SU-DHL-6 (cell line): ENCODE measurements around the gene HBE1.

Experiments used
- H2AFZ ChIP-seq: fragments of 200-600 bp; sonication (generic); 2 replicates; pipeline ENCODE4 v1.6.1; 2014; ENCODE audit warnings: low read depth, mild to moderate bottlenecking, moderate library complexity, mixed read lengths, antibody characterized with exemption, low read length; ENCODE audit not compliant: severe bottlenecking
- H3F3A ChIP-seq: fragments of 200-600 bp; shearing (Covaris generic); 2 replicates; pipeline ENCODE4 v1.6.0; 2016; ENCODE audit warnings: antibody characterized with exemption, mild to moderate bottlenecking; ENCODE audit not compliant: insufficient read depth
- H3K27ac ChIP-seq: fragments of 200-600 bp; sonication (generic); 2 replicates; pipeline ENCODE4 v1.5.1; 2016; ENCODE audit warnings: low read depth, mild to moderate bottlenecking, low read length, moderate library complexity, mixed read lengths
- H3K27me3 ChIP-seq: fragments of 200-600 bp; sonication (generic), shearing (Covaris generic); 2 replicates; pipeline ENCODE4 v1.6.0; 2014; ENCODE audit warnings: mild to moderate bottlenecking, low read length
- H3K36me3 ChIP-seq: fragments of 200-600 bp; sonication (generic); 2 replicates; pipeline ENCODE4 v1.6.1; 2014; ENCODE audit warnings: mild to moderate bottlenecking, low read length, mixed read lengths
- H3K4me2 ChIP-seq: fragments of 300-600, 200-600 bp; shearing (Covaris generic), sonication (generic); 2 replicates; pipeline ENCODE4 v1.6.0; 2014; ENCODE audit warnings: low read length, low read depth, mild to moderate bottlenecking; ENCODE audit not compliant: poor library complexity, severe bottlenecking
- H3K4me3 ChIP-seq: fragments of 200-600 bp; sonication (generic); 2 replicates; pipeline ENCODE4 v1.5.1; 2014; ENCODE audit warnings: antibody characterized with exemption, low read length, mild to moderate bottlenecking, mixed read lengths; ENCODE audit not compliant: insufficient read depth, poor library complexity, severe bottlenecking
- H3K79me2 ChIP-seq: fragments of 200-600 bp; sonication (generic); 2 replicates; pipeline ENCODE4 v1.6.1; 2014; ENCODE audit warnings: mild to moderate bottlenecking, low read length, moderate library complexity; ENCODE audit not compliant: insufficient read depth
- H3K9ac ChIP-seq: fragments of 200-600 bp; sonication (generic); 2 replicates; pipeline ENCODE4 v1.7.0; 2014; ENCODE audit warnings: mild to moderate bottlenecking, low read length
- H3K9me2 ChIP-seq: fragments of 200-600 bp; sonication (generic); replicated peaks from 2 replicates; pipeline ENCODE4 v1.6.1; 2014; ENCODE audit warnings: low read length; ENCODE audit not compliant: insufficient read depth
- H3K9me3 ChIP-seq: fragments of 200-600 bp; sonication (generic); 2 replicates; pipeline ENCODE4 v1.6.1; 2014; ENCODE audit warnings: low read length, mixed read lengths; ENCODE audit not compliant: insufficient read depth
- H4K20me1 ChIP-seq: fragments of 200-600 bp; sonication (generic); 2 replicates; pipeline ENCODE4 v1.6.1; 2014; ENCODE audit warnings: low read depth, mild to moderate bottlenecking, antibody characterized with exemption, low read length, moderate library complexity, mixed read lengths
- EZH2phosphoT487 ChIP-seq: fragments of 200-600 bp; sonication (generic), shearing (Covaris generic); conservative IDR thresholded peaks from 2 replicates; pipeline ENCODE4 v1.6.1; 2018; ENCODE audit warnings: mild to moderate bottlenecking, antibody characterized with exemption, low read length, moderate library complexity, mixed read lengths
- TF ChIP-seq, protein P1 (sequence below): fragments of 200-600 bp; sonication (generic); IDR thresholded peaks from one replicate; pipeline ENCODE4 v1.5.1; 2017; ENCODE audit warnings: antibody characterized with exemption, mild to moderate bottlenecking, low read length, moderate library complexity; ENCODE audit not compliant: insufficient read depth, poor library complexity, severe bottlenecking

HBE1 gene

DNA sequence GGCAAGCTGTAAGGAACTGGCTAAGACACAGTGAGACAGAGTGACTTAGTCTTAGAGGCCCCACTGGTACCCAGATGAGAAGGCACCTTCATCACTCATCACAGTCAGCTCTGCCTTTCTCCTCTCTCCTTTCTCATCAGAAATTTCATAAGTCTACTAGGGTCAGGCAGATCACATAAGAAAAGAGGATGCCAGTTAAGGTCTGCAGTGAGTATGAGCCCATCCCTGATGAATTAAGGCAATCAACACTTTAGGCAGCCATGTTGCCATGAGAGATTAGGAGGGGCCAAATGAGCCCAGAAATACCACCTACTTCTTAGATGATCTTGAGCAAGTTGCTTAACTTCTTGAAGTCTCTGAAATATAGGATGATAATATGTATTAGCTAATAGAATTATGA lies 11.9 kb upstream of the HBE1 start:
- Histone ChIP-seq H3K9ac (no peak overlapping the region), H3K79me2 (no peaks in the 10 kb centered on the region), H3F3A (no peaks in the 10 kb centered on the region), H3K9me2 (no peaks in the 10 kb centered on the region; the same call in 1 of the 2 replicates), H3K4me3 (no peak overlapping the region), H3K36me3 (no peaks in the 10 kb centered on the region), H4K20me1 (no peaks in the 10 kb centered on the region), H3K27ac (no peak overlapping the region), H3K27me3 (no peaks in the 10 kb centered on the region), H2AFZ (no peak overlapping the region), H3K4me2 (no peak overlapping the region), H3K9me3 (no peaks in the 10 kb centered on the region)
- TF ChIP-seq EZH2phosphoT487, result no peak
- TF ChIP-seq, protein P1, sequence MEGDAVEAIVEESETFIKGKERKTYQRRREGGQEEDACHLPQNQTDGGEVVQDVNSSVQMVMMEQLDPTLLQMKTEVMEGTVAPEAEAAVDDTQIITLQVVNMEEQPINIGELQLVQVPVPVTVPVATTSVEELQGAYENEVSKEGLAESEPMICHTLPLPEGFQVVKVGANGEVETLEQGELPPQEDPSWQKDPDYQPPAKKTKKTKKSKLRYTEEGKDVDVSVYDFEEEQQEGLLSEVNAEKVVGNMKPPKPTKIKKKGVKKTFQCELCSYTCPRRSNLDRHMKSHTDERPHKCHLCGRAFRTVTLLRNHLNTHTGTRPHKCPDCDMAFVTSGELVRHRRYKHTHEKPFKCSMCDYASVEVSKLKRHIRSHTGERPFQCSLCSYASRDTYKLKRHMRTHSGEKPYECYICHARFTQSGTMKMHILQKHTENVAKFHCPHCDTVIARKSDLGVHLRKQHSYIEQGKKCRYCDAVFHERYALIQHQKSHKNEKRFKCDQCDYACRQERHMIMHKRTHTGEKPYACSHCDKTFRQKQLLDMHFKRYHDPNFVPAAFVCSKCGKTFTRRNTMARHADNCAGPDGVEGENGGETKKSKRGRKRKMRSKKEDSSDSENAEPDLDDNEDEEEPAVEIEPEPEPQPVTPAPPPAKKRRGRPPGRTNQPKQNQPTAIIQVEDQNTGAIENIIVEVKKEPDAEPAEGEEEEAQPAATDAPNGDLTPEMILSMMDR, result no peak

DNA sequence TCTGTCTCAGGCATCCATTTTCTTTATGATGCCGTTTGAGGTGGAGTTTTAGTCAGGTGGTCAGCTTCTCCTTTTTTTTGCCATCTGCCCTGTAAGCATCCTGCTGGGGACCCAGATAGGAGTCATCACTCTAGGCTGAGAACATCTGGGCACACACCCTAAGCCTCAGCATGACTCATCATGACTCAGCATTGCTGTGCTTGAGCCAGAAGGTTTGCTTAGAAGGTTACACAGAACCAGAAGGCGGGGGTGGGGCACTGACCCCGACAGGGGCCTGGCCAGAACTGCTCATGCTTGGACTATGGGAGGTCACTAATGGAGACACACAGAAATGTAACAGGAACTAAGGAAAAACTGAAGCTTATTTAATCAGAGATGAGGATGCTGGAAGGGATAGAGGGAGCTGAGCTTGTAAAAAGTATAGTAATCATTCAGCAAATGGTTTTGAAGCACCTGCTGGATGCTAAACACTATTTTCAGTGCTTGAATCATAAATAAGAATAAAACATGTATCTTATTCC lies 10.9 kb upstream of the HBE1 start:
- no peak overlapping the region for H3K4me2 ChIP-seq
- H2AFZ ChIP-seq, result no peak overlapping the region
- H3K9ac ChIP-seq, result no peak overlapping the region
- TF ChIP-seq, protein P1, result no peak
- no peak for TF ChIP-seq EZH2phosphoT487
- H3K36me3 ChIP-seq, result no peaks in the 10 kb centered on the region
- no peaks in the 10 kb centered on the region; the same call in 1 of the 2 replicates for H3K9me2 ChIP-seq
- no peak overlapping the region for H3K4me3 ChIP-seq
- H4K20me1 ChIP-seq, result no peaks in the 10 kb centered on the region
- H3F3A ChIP-seq, result no peaks in the 10 kb centered on the region
- H3K79me2 ChIP-seq, result no peaks in the 10 kb centered on the region
- H3K27ac ChIP-seq, result no peak overlapping the region
- H3K27me3 ChIP-seq, result no peaks in the 10 kb centered on the region
- no peaks in the 10 kb centered on the region for H3K9me3 ChIP-seq

DNA sequence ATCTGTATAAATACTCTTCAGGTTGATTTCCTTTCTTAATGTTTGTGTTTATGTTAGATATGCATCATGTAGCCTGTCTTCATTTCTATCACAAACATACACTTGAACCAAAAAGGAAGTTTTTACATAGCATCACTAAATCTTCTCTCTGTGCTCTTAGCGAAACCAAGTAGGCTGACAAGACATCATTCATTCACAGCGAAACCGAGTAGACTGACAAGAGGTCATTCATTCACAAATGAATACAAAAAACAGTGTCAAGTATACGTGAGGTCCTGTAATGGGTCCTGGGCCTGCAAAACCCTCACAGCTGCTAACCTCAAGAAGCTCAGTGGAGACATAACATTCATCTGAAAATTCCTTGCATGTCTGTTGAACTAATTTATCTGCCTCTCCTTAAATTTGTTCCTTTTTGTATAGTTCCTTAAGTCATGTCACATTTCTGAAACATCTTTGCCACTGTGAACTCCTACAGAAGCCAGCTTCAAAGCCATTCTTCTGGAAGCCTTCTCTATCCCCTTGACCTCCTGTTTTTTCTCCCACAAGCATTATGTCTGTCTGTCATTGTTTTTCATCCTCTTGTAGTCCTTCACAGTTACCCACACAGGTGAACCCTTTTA lies 9.8 kb upstream of the HBE1 start:
- no peaks in the 10 kb centered on the region for H4K20me1 ChIP-seq
- no peaks in the 10 kb centered on the region for H3K36me3 ChIP-seq
- no peak overlapping the region for H2AFZ ChIP-seq
- H3K27ac ChIP-seq, result no peak overlapping the region
- H3K4me3 ChIP-seq, result no peak overlapping the region
- no peaks in the 10 kb centered on the region; the same call in 1 of the 2 replicates for H3K9me2 ChIP-seq
- H3K4me2 ChIP-seq, result no peak overlapping the region
- no peaks in the 10 kb centered on the region for H3F3A ChIP-seq
- TF ChIP-seq EZH2phosphoT487, result no peak
- TF ChIP-seq, protein P1, result no peak
- no peak overlapping the region for H3K9ac ChIP-seq
- H3K79me2 ChIP-seq, result no peaks in the 10 kb centered on the region
- no peaks in the 10 kb centered on the region for H3K27me3 ChIP-seq
- no peaks in the 10 kb centered on the region for H3K9me3 ChIP-seq
